ENCODE data around the gene TPI1.

Gene TPI1

DNA sequence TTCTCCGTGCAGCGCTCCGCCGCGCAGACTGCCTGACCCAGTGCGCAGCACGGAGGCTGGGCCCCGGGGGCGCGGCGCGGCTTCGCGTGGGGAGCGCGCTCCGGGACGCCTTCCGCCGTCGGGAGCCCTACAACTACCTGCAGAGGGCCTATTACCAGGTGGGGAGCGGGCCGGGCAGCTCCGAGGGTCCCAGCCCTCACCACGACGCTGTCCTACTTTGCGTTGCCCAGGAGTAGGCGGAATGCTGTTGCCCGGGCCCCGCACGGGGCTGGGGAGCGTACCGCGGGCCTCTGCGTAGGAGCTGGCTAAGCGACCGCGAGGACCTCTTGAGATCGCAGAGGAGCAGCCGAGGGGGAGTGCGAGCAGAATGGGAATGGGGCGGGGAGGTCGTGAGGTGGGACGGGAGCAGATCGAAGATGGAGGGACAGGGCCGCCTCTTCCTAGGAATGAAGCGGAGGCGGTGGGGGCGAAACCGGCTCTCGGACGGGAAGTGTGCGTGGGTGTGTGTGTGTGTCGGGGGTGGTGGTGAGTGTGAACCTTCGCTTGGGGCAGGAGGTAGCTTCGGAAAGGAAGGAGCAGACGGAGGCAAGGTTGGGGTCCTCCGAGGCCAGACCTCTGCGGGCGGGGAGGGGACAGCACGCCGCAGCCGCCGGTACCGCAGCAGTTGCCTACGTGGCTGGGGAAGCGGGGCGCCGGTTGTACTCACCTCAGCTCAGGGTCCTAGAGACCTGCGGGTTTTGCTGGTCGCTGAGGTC is 38.4 kb upstream of the TPI1 start:
- no peak for DNase-seq

DNA sequence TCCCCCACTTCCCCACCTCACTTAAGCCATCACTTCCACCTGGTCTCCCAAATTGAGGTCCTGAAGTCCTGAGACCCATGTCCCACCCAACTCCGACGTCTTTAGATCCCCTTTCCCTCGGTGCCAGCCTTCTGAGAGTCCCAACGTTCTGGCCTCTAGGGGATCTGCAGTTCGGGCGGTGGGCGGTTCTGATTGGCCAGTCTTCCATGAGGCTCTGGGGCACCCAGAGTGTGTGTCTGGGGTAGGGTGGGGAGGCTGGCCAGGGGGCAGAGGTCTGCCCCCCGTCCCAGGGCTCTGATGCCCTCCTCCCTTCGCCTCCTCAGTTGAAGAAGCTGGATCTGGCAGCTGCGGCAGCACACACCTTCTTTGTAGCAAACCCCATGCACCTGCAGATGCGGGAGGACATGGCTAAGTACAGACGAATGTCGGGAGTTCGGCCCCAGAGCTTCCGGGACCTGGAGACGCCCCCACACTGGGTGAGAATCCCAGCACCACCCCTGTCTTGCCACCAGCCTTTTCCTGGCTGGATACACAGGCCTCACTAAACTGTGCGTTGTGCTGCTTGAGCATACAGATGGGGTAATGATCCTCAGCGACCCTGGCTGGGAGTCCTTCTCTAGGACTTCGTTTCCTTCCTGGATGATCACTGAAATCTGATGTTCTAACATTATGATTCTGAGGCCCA is 37.7 kb upstream of the TPI1 start:
- no peak for DNase-seq

GRCh38 chr12:6830286-6830890 is 36.9 kb upstream of the TPI1 start:
- no peak for DNase-seq

- DNase-seq: no peak
Observed at GRCh38 chr12:6830999-6831398, 36.3 kb upstream of the TPI1 start.

DNA sequence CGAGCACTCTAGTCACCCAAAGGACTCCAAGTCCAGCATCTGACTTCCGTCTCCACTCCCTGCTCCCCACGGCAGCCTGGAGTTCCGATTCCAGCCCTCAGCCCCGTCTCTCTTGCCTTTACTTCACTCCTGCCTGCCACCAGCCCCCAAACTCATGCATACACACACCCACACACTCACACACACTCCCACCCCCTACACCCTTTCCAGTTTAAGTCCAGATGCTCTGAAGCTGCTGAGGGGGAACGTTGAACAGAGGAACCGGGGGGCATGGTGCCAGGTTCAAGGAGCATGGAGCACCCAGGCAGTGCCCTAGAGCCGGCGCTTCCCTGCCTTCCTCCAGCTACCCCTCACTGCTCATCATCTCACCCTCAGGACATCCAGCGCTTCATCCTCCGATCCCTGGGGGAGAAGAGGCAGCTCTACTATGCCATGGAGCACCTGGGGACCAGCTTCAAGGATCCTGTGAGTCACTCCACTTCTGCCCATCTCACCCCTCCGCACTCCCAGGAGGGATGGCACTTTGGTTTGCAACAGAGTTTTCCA is 35.8 kb upstream of the TPI1 start:
- no peak for DNase-seq

DNA sequence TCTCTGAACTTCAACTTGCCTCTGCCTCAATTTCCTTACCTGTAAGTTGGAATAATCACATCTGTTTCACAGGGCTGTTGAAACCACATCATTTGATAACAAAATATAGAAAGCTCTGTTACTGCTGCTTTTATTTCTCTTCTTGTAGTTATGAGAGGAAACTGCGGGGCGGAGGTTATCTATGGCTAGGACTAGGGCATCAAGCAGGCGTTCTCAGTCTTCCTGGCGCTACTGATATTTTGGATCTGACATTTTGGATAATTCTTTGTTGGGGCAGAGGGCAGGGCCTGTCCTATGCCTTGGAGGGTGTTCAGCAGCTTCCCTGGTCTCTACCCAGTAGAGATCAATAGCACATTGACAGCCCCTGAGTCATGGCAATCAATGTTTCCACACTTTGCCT is 35.2 kb upstream of the TPI1 start:
- DNase-seq: no peak

- DNase-seq: no peak
Observed at GRCh38 chr12:6833189-6833890, 34.0 kb upstream of the TPI1 start.

- DNase-seq: no peak
Observed at GRCh38 chr12:6834254-6834653, 33.1 kb upstream of the TPI1 start.

DNA sequence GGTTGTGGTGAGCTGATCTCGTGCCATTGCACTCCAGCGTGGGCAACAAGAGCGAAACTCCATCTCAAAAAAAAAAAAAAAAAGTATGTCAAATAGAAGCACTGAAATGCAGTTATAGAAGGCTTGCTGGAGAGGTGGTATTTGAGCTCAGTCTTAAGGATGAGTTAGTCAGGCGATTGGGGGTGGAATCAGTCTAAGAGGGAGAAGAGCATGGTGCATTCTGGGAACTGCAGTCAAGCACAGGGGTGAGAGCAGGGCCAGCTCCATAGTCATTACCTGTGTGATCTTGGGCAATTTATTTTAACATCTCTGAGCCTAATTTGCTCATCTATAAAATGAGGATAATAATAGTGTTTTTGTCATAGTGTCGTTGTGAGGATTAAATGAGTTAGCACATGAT is 32.5 kb upstream of the TPI1 start:
- no peak for DNase-seq

- DNase-seq: no peak
Observed at GRCh38 chr12:6836851-6837250, 30.5 kb upstream of the TPI1 start.

DNA sequence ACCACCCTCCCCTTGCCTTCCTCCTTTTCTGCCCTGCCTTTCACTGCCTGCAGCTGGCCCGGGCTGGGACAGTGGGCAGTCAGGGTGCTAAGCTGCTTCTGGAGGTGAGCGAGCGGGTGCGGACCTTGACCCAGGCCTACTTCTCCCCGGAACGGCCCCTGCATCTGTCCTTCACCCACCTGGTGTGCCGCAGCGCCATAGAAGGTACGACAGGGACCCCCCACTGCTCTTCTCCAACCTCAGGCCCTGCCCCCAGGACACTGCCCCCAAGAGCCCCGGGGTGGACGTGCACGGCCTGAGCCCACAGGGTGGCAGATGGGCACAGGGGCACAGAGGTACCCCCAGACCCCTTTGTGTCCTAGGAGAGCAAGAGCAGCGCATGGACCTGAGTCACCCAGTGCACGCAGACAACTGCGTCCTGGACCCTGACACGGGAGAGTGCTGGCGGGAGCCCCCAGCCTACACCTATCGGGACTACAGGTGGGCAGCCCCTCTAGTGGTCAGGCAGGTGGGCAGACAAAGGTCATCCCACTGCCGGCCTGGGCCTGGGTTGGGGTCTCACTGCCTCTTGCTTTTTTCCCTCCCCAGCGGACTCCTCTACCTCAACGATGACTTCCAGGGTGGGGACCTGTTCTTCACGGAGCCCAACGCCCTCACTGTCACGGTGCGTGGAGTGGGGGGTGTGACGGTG is 29.8 kb upstream of the TPI1 start:
- no peak for DNase-seq

DNA sequence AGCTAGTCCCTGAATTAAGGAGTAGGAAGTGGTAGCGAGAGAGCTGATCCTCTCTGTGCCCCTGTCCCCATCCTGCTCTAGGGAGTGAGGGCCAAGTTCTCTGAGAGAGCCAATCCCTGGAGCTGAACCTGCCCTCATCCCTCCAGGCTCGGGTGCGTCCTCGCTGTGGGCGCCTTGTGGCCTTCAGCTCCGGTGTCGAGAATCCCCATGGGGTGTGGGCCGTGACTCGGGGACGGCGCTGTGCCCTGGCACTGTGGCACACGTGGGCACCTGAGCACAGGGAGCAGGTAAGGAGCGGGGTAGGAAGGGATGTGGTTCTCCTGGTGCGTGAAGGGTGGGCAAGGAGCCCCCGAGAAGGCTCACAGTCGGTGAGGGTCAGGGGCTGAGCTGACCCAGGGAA is 28.5 kb upstream of the TPI1 start:
- no peak for DNase-seq

DNA sequence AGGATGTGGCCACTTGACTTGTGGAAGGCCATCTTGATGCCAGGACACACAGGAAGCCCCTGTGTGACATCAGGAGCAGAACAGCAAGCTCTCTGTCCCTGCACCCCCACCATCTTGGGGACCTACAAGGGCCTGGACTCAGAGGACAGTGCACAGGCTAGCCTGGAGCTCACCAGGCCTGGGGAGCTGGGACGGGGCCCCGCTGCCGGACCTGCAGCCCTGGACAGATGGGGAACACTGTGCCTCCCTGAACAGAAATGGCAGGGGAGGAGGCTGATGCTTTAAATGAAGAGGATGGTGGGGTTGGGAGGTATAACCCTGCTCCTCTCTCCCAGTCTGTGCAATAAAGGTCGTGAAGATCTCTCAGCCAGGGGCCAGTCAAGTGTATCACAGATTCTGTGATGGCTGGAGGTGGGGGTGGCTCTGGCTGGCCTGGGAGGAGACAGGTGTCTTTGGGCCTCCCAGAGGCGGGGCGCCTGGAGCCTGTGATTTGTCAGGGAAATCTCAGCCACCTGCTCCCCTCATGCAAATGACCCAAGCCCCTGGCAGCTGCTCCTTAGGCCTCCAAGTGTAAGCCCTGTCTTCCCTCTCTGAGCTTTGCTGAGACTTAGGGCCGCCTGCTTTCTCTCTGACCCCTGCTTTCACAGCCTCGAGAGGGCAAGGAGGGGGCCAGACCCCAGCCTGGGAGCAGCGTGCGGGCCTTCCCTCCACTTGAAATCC is 27.7 kb upstream of the TPI1 start:
- DNase-seq: no peak

- DNase-seq: no peak
Observed at GRCh38 chr12:6840330-6840729, 27.0 kb upstream of the TPI1 start.

- no peak for DNase-seq
Observed at GRCh38 chr12:6840761-6841515, 26.4 kb upstream of the TPI1 start, which contains the start of gene GNB3. GNB3 (plus strand) TSS chr12:6840925; CDS start chr12:6841288, 363 bp downstream.

GRCh38 chr12:6842075-6842474 is 25.3 kb upstream of the TPI1 start:
- DNase-seq: no peak

DNA sequence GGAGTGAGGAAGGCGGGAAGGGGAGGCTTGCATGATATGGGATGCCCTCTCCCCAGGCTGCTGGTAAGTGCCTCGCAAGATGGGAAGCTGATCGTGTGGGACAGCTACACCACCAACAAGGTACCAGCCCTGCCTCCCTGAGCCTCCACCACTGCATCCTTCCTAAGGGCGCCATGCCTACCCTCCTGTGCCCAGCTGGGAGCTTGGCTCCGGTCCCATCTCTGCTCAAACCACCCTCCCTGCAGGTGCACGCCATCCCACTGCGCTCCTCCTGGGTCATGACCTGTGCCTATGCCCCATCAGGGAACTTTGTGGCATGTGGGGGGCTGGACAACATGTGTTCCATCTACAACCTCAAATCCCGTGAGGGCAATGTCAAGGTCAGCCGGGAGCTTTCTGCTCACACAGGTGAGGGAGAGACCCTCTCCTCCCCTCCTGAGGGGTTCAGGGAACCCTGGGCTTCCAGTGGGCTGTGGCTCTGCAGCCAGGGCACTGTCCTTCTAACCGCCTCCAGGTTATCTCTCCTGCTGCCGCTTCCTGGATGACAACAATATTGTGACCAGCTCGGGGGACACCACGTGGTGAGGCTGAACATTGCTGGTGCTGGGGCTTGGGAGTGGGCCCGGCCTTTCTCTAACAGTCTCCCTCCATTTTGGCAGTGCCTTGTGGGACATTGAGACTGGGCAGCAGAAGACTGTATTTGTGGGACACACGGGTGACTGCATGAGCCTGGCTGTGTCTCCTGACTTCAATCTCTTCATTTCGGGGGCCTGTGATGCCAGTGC is 24.0 kb upstream of the TPI1 start:
- peak; percentile 81 for DNase-seq

GRCh38 chr12:6845395-6845794 is 21.9 kb upstream of the TPI1 start:
- no peak for DNase-seq

DNA sequence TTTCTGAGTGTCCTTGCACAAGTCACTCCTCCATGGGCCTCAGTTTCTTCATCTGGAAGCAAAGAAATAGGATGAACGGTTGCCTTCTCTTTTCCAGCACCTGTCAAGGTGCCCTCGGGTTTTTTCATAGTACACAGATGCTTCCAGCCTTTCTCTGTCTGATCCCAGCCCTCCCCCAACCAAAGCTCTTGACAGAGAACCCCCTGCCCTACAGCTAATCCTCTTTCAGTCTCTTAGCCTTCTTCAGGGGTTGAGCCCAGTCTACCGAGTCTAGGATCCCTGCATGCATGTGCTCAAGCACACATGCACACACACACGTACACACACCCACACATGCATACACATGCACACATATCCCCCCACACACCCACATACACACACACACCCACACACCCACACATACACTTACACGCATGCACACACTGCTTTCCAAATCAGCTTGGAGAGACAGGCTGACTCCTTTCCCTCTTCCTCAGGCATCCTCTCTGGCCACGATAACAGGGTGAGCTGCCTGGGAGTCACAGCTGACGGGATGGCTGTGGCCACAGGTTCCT is 20.9 kb upstream of the TPI1 start:
- DNase-seq: no peak

DNA sequence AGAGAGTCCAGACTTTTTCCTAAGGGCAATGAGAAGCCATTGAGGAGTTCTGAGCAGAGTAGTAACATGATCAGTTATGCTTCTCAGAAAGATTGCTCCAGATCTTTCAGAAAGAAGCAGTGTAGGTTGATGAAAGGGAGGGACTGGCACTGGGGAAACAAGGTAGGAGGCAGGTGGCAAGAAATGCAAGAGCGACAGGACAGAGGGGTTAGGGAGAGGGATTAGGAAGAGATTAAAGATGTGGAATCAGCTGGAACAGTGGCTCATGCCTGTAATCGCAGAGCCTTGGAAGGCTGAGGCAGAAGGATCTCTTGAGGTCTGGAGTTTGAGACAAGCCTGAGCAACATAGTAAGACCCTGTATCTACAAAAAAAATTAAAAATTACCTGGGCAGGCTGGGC is 19.7 kb upstream of the TPI1 start:
- no peak for DNase-seq

Measured in islet precursor cell (in vitro differentiated cells).